ENCODE results near the gene LRFN4. TPM values are rescaled to one million over a fixed set of nuclear protein-coding genes. Genes with fewer than 3 reads are reported as not detected.

Gene LRFN4
- total and polyA plus RNA-seq, 2 of the 8 experiments (the other 6 are each of a cell fraction or from before 2014, with no cell fraction given), result 49.8 to 64.3 TPM

- TF ChIP-seq, protein P1, sequence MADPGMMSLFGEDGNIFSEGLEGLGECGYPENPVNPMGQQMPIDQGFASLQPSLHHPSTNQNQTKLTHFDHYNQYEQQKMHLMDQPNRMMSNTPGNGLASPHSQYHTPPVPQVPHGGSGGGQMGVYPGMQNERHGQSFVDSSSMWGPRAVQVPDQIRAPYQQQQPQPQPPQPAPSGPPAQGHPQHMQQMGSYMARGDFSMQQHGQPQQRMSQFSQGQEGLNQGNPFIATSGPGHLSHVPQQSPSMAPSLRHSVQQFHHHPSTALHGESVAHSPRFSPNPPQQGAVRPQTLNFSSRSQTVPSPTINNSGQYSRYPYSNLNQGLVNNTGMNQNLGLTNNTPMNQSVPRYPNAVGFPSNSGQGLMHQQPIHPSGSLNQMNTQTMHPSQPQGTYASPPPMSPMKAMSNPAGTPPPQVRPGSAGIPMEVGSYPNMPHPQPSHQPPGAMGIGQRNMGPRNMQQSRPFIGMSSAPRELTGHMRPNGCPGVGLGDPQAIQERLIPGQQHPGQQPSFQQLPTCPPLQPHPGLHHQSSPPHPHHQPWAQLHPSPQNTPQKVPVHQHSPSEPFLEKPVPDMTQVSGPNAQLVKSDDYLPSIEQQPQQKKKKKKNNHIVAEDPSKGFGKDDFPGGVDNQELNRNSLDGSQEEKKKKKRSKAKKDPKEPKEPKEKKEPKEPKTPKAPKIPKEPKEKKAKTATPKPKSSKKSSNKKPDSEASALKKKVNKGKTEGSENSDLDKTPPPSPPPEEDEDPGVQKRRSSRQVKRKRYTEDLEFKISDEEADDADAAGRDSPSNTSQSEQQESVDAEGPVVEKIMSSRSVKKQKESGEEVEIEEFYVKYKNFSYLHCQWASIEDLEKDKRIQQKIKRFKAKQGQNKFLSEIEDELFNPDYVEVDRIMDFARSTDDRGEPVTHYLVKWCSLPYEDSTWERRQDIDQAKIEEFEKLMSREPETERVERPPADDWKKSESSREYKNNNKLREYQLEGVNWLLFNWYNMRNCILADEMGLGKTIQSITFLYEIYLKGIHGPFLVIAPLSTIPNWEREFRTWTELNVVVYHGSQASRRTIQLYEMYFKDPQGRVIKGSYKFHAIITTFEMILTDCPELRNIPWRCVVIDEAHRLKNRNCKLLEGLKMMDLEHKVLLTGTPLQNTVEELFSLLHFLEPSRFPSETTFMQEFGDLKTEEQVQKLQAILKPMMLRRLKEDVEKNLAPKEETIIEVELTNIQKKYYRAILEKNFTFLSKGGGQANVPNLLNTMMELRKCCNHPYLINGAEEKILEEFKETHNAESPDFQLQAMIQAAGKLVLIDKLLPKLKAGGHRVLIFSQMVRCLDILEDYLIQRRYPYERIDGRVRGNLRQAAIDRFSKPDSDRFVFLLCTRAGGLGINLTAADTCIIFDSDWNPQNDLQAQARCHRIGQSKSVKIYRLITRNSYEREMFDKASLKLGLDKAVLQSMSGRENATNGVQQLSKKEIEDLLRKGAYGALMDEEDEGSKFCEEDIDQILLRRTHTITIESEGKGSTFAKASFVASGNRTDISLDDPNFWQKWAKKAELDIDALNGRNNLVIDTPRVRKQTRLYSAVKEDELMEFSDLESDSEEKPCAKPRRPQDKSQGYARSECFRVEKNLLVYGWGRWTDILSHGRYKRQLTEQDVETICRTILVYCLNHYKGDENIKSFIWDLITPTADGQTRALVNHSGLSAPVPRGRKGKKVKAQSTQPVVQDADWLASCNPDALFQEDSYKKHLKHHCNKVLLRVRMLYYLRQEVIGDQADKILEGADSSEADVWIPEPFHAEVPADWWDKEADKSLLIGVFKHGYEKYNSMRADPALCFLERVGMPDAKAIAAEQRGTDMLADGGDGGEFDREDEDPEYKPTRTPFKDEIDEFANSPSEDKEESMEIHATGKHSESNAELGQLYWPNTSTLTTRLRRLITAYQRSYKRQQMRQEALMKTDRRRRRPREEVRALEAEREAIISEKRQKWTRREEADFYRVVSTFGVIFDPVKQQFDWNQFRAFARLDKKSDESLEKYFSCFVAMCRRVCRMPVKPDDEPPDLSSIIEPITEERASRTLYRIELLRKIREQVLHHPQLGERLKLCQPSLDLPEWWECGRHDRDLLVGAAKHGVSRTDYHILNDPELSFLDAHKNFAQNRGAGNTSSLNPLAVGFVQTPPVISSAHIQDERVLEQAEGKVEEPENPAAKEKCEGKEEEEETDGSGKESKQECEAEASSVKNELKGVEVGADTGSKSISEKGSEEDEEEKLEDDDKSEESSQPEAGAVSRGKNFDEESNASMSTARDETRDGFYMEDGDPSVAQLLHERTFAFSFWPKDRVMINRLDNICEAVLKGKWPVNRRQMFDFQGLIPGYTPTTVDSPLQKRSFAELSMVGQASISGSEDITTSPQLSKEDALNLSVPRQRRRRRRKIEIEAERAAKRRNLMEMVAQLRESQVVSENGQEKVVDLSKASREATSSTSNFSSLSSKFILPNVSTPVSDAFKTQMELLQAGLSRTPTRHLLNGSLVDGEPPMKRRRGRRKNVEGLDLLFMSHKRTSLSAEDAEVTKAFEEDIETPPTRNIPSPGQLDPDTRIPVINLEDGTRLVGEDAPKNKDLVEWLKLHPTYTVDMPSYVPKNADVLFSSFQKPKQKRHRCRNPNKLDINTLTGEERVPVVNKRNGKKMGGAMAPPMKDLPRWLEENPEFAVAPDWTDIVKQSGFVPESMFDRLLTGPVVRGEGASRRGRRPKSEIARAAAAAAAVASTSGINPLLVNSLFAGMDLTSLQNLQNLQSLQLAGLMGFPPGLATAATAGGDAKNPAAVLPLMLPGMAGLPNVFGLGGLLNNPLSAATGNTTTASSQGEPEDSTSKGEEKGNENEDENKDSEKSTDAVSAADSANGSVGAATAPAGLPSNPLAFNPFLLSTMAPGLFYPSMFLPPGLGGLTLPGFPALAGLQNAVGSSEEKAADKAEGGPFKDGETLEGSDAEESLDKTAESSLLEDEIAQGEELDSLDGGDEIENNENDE (IDR thresholded peaks at IDR 0.05; ENCODE audit: insufficient replicate concordance, low read length), result no peak
- TF ChIP-seq GABPA (IDR thresholded peaks at IDR 0.05; ENCODE audit: borderline replicate concordance, insufficient read depth, low read length) (no peak), SRF (IDR thresholded peaks at IDR 0.05; ENCODE audit: low read depth, low read length) (no peak), ATF2 (IDR thresholded peaks at IDR 0.05; ENCODE audit: low read length) (no peak), KDM4A (IDR thresholded peaks at IDR 0.05; ENCODE audit: low read depth, low read length, severe bottlenecking) (no peak), SP4 (IDR thresholded peaks at IDR 0.05; ENCODE audit: low read length) (no peak), POLR2AphosphoS5 (IDR thresholded peaks at IDR 0.05; ENCODE audit: low read depth, low read length) (no peak), MAFK (IDR thresholded peaks at IDR 0.05; ENCODE audit: low read depth, low read length) (no peak; the same call in 1 of the 2 replicates)
Observed at GRCh38 chr11:66835768-66836405, 21.0 kb upstream of the LRFN4 start (continued).

Measured in H1 (cell line).